Adrenal gland (tissue), 5 donors: ENCODE results near the gene WBP1.

ENCODE experiments used
- CTCF ChIP-seq, 6 experiments: fragments of 450-650 bp in 4 of 6; fragments of 200-600 bp in 2 of 6; sonication (generic) in 1 of 6; IDR thresholded peaks; 1 replicate in 5 of 6; 2 replicates in 1 of 6; pipeline versions ENCODE4 v1.5.1 to v1.8.0; 2016 to 2021; ENCODE audit warnings: antibody characterized with exemption in 6 of 6, mild to moderate bottlenecking in 2 of 6, moderate library complexity in 1 of 6
- POLR2A ChIP-seq, 2 donors: fragments of 450-650 bp; IDR thresholded peaks; one replicate each; pipeline ENCODE4 v1.6.1; 2017; ENCODE audit warnings: antibody characterized with exemption in 2 of 2, mild to moderate bottlenecking in 2 of 2, moderate library complexity in 1 of 2
- donor health status: DM: no; HTN: no; CAD: no.

- TF ChIP-seq CTCF (IDR thresholded peaks at IDR 0.05) (no peak), POLR2A (IDR thresholded peaks at IDR 0.05) (no peak)
Observed at GRCh38 chr2:74448771-74449170, 9.5 kb upstream of the WBP1 start.
